ENCODE results near the gene BIN1. TPM values are rescaled to one million over a fixed set of nuclear protein-coding genes. Genes with fewer than 3 reads are reported as not detected.

Gene BIN1
- polyA plus RNA-seq, 4 donors: 6.7 to 54.3 (median 28.7) TPM

DNA sequence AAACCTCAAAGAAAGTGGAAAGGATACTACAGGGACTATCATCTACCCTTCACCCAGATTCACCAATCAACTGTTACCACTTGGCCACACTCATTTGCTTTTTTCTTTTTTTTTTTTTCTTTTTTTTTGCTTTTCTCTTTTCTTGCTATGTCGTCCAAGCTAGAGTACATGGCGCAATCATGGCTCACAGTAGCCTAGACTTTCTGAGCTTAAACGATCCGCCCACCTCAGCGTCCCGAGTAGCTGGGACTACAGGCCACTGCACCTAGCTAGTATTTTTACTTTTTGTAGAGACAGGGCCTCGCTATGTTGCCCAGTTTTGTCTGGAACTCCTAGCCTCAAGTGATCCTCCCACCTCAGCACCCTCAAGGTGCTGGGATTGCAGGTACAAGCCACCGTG, 24.0 kb downstream of the BIN1 start:
- peaks cover 0 to 39% (median 0%) of the 10 kb centered on the region in 3 donors for H3K36me3 ChIP-seq (ENCODE audit: control insufficient read depth in 3 of 3, insufficient read depth in 2 of 3, low read depth in 1 of 3, low read length in 3 of 3)
- H3K4me1 ChIP-seq (ENCODE audit: control insufficient read depth in 3 of 3, insufficient read depth in 2 of 3, low read depth in 1 of 3, low read length in 2 of 3): peaks cover 3 to 76% (median 29%) of the 10 kb centered on the region in 3 donors
- WGBS, 3 donors: 81 to 86% (median 82%) methylated on average over 8 of the region's 8 CpGs
- no peak overlapping the region for H3K4me3 ChIP-seq (ENCODE audit: low read depth in 1 of 3, low read length in 3 of 3)
- no peak overlapping the region for H3K27ac ChIP-seq (ENCODE audit: low read depth in 1 of 3, low read length in 2 of 3)
- FAIRE-seq (no peak), DNase-seq (no peak)
- no peaks in the 10 kb centered on the region for H3K27me3 ChIP-seq (ENCODE audit: control insufficient read depth in 3 of 3, insufficient read depth in 3 of 3, low read length in 3 of 3)
- H3K9me3 ChIP-seq (ENCODE audit: control insufficient read depth in 2 of 2, insufficient read depth in 1 of 2, low read depth in 1 of 2, low read length in 1 of 2): no peaks in the 10 kb centered on the region

DNA sequence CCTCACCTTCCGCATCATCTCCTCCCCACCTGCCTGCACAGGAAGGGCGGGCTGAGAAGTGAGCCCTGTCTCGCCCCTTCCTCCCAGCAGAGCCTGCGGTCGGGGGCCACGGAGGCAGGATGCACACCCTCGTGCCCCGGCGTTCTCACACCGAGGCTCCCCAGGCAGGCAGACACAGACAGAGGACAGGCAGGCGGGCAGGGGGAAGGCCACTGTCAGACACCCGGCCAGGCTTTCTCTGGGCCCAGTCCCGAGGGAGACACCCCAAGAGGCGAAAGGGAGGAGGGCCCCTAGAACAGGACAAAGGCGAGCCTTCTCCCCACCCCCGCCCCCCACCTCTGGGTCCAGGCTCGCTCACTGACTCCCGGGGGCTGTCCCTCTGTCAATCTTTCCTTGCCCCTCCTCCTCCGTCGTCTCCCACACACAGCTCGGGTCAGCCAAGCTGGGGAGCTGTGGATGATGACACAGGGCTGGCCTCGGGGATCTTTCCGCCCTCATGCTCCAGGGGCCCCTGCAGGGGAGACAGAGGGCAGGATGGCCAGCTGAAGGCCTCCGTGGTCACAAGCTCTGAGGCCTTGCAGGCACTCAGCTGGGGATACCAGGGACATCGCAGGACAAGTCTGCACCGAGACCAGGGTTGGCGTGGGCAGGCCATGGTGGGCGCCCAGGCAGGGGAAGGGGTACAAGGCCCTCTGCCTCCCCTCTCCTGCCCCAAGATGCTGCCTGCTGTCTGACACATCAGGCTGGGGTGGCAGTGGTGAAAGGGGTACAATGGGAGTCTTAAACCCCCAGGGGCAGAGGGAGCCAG, 24.9 kb downstream of the BIN1 start:
- H3K4me1 ChIP-seq (ENCODE audit: control insufficient read depth in 3 of 3, insufficient read depth in 2 of 3, low read depth in 1 of 3, low read length in 2 of 3): peaks cover 3 to 67% (median 29%) of the 10 kb centered on the region in 3 donors
- H3K9me3 ChIP-seq (ENCODE audit: control insufficient read depth in 2 of 2, insufficient read depth in 1 of 2, low read depth in 1 of 2, low read length in 1 of 2): no peaks in the 10 kb centered on the region
- peak overlapping the region in 2 of 3 donors; percentile 27 to 44 for H3K4me3 ChIP-seq (ENCODE audit: low read depth in 1 of 3, low read length in 3 of 3)
- H3K36me3 ChIP-seq (ENCODE audit: control insufficient read depth in 3 of 3, insufficient read depth in 2 of 3, low read depth in 1 of 3, low read length in 3 of 3): peaks cover 0 to 40% (median 0%) of the 10 kb centered on the region in 3 donors
- H3K27ac ChIP-seq (ENCODE audit: low read depth in 1 of 3, low read length in 2 of 3): peak overlapping the region in 2 of 3 donors; percentile 41 to 59
- WGBS, 3 donors: 56 to 70% (median 62%) methylated on average over 25 to 28 of the region's 28 CpGs
- DNase-seq: peak; percentile 49 to 61
- no peak for FAIRE-seq
- no peaks in the 10 kb centered on the region for H3K27me3 ChIP-seq (ENCODE audit: control insufficient read depth in 3 of 3, insufficient read depth in 3 of 3, low read length in 3 of 3)

DNA sequence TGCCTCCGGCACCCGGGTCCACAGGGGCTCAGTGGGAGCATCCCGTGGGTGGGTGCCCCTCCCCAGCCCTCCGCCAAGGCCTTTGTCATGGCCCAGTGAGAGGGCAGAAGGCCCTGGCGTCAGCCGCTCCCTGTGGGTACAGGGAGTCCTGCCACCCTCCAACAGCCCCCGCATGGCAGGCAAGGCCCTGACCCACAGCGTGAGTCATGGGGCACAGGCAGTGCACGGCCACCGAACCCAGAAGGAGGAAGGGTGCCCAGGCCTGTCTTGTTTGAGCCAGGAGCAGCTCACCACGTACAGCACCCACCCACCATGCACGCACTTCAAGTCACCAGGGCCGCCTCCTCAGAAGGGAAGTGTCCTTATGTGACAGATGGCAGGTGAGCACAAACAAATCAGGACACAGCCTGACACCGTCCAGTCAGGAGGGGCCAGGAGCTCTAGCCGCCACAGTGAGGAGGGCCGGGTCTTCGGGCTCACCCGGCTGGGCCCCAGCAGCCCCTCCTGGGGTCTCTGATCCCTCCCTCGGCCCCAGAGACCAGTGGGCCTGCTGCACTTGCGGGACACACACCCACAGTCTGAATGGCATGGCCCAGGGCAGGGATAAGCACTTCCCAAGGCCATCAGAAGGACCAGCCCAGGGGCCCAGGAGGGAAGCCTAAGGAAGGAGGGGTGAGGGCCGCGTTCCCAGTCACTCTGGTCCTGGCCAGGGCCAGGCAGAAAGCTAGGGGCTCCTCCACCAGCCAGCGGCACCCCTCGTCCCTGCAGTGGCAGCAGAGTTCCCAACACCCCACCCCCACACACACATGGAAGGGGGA, 25.8 kb downstream of the BIN1 start:
- H3K27ac ChIP-seq (ENCODE audit: low read depth in 1 of 3, low read length in 2 of 3): peak overlapping the region; percentile 34 to 59 (median 46)
- peak overlapping the region in 2 of 3 donors; percentile 27 to 44 for H3K4me3 ChIP-seq (ENCODE audit: low read depth in 1 of 3, low read length in 3 of 3)
- peaks cover 0 to 48% (median 0%) of the 10 kb centered on the region in 3 donors for H3K36me3 ChIP-seq (ENCODE audit: control insufficient read depth in 3 of 3, insufficient read depth in 2 of 3, low read depth in 1 of 3, low read length in 3 of 3)
- FAIRE-seq (no peak), DNase-seq (peak; percentile 33 to 58)
- H3K4me1 ChIP-seq (ENCODE audit: control insufficient read depth in 3 of 3, insufficient read depth in 2 of 3, low read depth in 1 of 3, low read length in 2 of 3): peaks cover 3 to 61% (median 24%) of the 10 kb centered on the region in 3 donors
- WGBS, 3 donors: 23 to 56% (median 27%) methylated on average over 19 to 24 of the region's 24 CpGs
- no peaks in the 10 kb centered on the region for H3K9me3 ChIP-seq (ENCODE audit: control insufficient read depth in 2 of 2, insufficient read depth in 1 of 2, low read depth in 1 of 2, low read length in 1 of 2)
- no peaks in the 10 kb centered on the region for H3K27me3 ChIP-seq (ENCODE audit: control insufficient read depth in 3 of 3, insufficient read depth in 3 of 3, low read length in 3 of 3)

DNA sequence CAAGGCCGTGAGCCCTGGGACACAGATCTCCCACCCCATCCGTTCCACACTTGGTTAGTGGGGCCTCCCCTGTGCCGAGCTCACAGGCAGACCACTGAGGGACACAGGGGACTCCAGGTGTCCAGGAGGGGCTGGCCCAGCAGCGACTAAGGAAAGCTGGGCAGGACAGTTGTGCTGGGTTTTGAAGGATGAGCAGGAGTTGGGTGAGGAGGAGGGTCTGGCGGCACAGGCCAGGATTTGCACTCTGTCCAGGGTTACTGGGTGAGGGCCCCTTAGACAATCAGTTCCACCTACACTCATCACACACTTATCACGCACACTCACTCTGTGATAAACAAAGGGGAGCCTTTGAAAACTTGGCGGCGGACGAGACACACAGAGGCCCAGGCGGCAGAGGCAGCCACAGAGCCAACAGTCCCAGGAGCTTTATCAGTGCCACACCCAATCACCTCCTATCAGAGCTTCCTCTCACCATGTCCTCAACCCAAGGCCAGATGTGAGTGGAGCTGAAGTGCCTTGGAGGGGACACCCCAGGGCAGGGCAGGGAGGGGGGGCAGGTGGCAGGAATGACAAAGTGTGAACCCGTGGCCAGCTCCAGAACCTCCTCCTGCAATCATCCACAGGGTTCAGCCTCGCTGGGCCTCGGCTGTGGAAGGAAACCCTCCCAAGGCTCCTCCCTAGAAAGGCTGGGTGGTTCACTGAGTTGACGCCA, 26.6 kb downstream of the BIN1 start:
- Histone ChIP-seq H3K9me3 (ENCODE audit: control insufficient read depth in 2 of 2, insufficient read depth in 1 of 2, low read depth in 1 of 2, low read length in 1 of 2) (no peaks in the 10 kb centered on the region), H3K4me3 (ENCODE audit: low read depth in 1 of 3, low read length in 3 of 3) (peak overlapping the region in 1 of 3 donors; percentile 44), H3K27me3 (ENCODE audit: control insufficient read depth in 3 of 3, insufficient read depth in 3 of 3, low read length in 3 of 3) (no peaks in the 10 kb centered on the region), H3K27ac (ENCODE audit: low read depth in 1 of 3, low read length in 2 of 3) (peak overlapping the region; percentile 34 to 59 (median 46)), H3K36me3 (ENCODE audit: control insufficient read depth in 3 of 3, insufficient read depth in 2 of 3, low read depth in 1 of 3, low read length in 3 of 3) (peaks cover 0 to 46% (median 0%) of the 10 kb centered on the region in 3 donors), H3K4me1 (ENCODE audit: control insufficient read depth in 3 of 3, insufficient read depth in 2 of 3, low read depth in 1 of 3, low read length in 2 of 3) (peaks cover 3 to 53% (median 22%) of the 10 kb centered on the region in 3 donors)
- 24 to 65% (median 33%) methylated on average over 13 to 14 of the region's 14 CpGs for WGBS, 3 donors
- DNase-seq (peak; percentile 88 to 95), FAIRE-seq (no peak)

DNA sequence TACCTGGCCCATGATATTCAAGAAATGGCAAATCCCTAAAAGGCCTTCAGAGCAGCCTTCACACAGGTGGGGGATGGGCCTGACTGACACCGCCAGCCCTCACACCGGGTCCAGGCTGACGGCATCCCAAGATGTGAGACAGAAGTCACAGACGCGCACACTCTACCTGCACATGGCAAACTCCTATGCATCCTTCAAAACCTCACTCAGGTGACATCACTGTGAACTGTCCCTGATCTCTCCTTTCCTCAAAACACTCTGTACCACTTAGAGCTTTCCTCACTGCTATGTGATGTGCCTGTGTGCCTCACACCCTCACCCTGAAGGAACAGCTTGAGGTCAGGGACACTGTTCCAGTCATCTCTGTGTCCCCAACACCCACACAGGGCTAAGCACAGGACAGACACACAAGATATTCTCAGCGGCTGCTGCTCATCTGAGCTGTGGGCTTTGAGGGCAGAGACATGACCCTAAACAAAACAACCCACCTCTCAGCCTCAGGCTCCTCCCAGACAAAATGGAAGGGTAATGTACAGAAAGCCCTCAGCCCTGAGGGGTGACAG, 27.5 kb downstream of the BIN1 start:
- no peak for FAIRE-seq
- peaks cover 3 to 46% (median 15%) of the 10 kb centered on the region in 3 donors for H3K4me1 ChIP-seq (ENCODE audit: control insufficient read depth in 3 of 3, insufficient read depth in 2 of 3, low read depth in 1 of 3, low read length in 2 of 3)

DNA sequence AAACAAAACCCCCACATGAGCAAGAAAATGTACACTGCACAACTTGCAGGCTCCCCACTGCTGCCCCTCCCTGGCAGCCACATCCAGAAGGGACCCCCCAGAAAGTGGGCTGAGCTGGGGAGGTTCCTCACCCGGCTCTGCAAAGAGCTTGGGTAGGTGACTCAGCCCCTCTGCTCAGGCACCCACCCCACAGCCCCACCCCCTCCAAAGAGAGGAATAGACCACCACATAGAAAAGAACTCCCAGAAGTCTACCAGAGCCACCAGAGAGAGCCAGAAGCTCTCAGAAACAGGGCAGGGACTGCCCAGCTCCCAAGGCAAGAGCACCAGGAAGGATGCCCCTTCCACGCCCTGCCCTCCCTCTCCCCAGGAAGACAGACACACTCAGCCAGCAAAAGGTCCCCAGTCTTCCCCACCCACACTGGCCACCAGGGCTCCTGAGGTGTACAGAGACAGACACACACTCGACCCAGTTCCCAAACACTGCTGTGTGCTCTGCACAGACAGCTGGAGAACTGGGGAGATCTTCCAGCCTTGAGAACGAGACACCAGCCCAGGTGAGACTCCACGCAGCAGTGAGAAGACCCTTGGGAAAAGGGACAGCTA, 28.2 kb downstream of the BIN1 start:
- Histone ChIP-seq H3K27me3 (ENCODE audit: control insufficient read depth in 3 of 3, insufficient read depth in 3 of 3, low read length in 3 of 3) (no peaks in the 10 kb centered on the region), H3K27ac (ENCODE audit: low read depth in 1 of 3, low read length in 2 of 3) (no peak overlapping the region), H3K36me3 (ENCODE audit: control insufficient read depth in 3 of 3, insufficient read depth in 2 of 3, low read depth in 1 of 3, low read length in 3 of 3) (peaks cover 0 to 48% (median 0%) of the 10 kb centered on the region in 3 donors), H3K4me3 (ENCODE audit: low read depth in 1 of 3, low read length in 3 of 3) (no peak overlapping the region), H3K4me1 (ENCODE audit: control insufficient read depth in 3 of 3, insufficient read depth in 2 of 3, low read depth in 1 of 3, low read length in 2 of 3) (peaks cover 3 to 46% (median 13%) of the 10 kb centered on the region in 3 donors), H3K9me3 (ENCODE audit: control insufficient read depth in 2 of 2, insufficient read depth in 1 of 2, low read depth in 1 of 2, low read length in 1 of 2) (no peaks in the 10 kb centered on the region)
- 61 to 65% (median 64%) methylated on average over 5 of the region's 5 CpGs for WGBS, 3 donors
- FAIRE-seq (no peak), DNase-seq (no peak)

More for the DNA sequence above, 27.5 kb downstream of the BIN1 start:
- Histone ChIP-seq H3K9me3 (ENCODE audit: control insufficient read depth in 2 of 2, insufficient read depth in 1 of 2, low read depth in 1 of 2, low read length in 1 of 2) (no peaks in the 10 kb centered on the region), H3K36me3 (ENCODE audit: control insufficient read depth in 3 of 3, insufficient read depth in 2 of 3, low read depth in 1 of 3, low read length in 3 of 3) (peaks cover 0 to 49% (median 0%) of the 10 kb centered on the region in 3 donors), H3K27me3 (ENCODE audit: control insufficient read depth in 3 of 3, insufficient read depth in 3 of 3, low read length in 3 of 3) (no peaks in the 10 kb centered on the region), H3K27ac (ENCODE audit: low read depth in 1 of 3, low read length in 2 of 3) (no peak overlapping the region), H3K4me3 (ENCODE audit: low read depth in 1 of 3, low read length in 3 of 3) (no peak overlapping the region)
- WGBS, 3 donors: 83 to 92% (median 91%) methylated on average over 6 of the region's 6 CpGs
- no peak for DNase-seq

DNA sequence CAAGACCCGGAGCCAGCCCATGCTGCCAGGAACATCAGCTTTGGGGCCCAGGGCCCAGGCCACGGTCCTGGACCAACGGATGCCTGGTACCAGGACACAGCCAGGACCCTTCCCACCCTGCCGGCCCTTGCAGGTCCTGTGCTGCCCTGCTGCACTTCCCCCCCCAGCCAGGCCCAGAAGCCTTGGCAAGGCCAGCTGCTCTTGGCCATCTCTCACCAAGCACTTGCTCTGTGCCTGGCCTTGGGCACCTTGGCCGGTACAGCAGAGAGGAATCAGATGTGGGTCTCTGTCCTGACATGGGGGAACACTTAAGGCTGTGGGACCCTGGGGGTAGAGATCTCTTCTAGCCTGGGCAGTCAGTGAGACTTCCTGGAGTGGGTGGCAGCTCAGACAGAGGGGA, 28.9 kb downstream of the BIN1 start:
- FAIRE-seq (no peak), DNase-seq (no peak)
- Histone ChIP-seq H3K4me3 (ENCODE audit: low read depth in 1 of 3, low read length in 3 of 3) (no peak overlapping the region), H3K36me3 (ENCODE audit: control insufficient read depth in 3 of 3, insufficient read depth in 2 of 3, low read depth in 1 of 3, low read length in 3 of 3) (peaks cover 0 to 52% (median 0%) of the 10 kb centered on the region in 3 donors), H3K4me1 (ENCODE audit: control insufficient read depth in 3 of 3, insufficient read depth in 2 of 3, low read depth in 1 of 3, low read length in 2 of 3) (peaks cover under 1 to 39% (median 13%) of the 10 kb centered on the region in 3 donors), H3K27me3 (ENCODE audit: control insufficient read depth in 3 of 3, insufficient read depth in 3 of 3, low read length in 3 of 3) (no peaks in the 10 kb centered on the region), H3K27ac (ENCODE audit: low read depth in 1 of 3, low read length in 2 of 3) (no peak overlapping the region), H3K9me3 (ENCODE audit: control insufficient read depth in 2 of 2, insufficient read depth in 1 of 2, low read depth in 1 of 2, low read length in 1 of 2) (no peaks in the 10 kb centered on the region)
- WGBS, 3 donors: 79 to 91% (median 87%) methylated on average over 5 of the region's 5 CpGs
